Naive thymus-derived CD4-positive, alpha-beta T cell (primary cell): ENCODE results near the gene TTLL5. TPM values are rescaled to one million over a fixed set of nuclear protein-coding genes. Genes with fewer than 3 reads are reported as not detected.

Experiments used
- ATAC-seq: fragments of 150-1000 bp; cut with Tn5 transposase; 2 replicates; pipeline ENCODE4 v1.10.0; 2021; ENCODE audit warnings: mild to moderate bottlenecking, moderate library complexity
- CTCF ChIA-PET: fragments of 350-600 bp; sonication (Branson Sonifier 250); formaldehyde crosslinking; loops from one replicate; lab custom pipeline; 2021; ENCODE audit warnings: antibody characterized with exemption; lab: Charles Lee
- POLR2A ChIA-PET: fragments of 350-600 bp; sonication (Branson Sonifier 250); formaldehyde crosslinking; loops from one replicate; lab custom pipeline; 2021; ENCODE audit warnings: antibody characterized with exemption, inconsistent platforms; lab: Charles Lee
- DNase-seq, 9 donors: peaks; one replicate each; pipeline versions ENCODE4 v3.0.0 to v3.0.0-alpha.2; 2020 to 2022; ENCODE audit warnings: mixed read lengths in 1 of 9
- H3K27ac ChIP-seq: one replicate; pipeline ENCODE4 v1.7.0; 2013; ENCODE audit warnings: mild to moderate bottlenecking, low read depth, low read length, moderate library complexity
- H3K27me3 ChIP-seq, 2 donors: one replicate each; pipeline ENCODE4 v1.7.0; 2013; ENCODE audit warnings: low read length in 2 of 2, mild to moderate bottlenecking in 2 of 2, moderate library complexity in 2 of 2; ENCODE audit not compliant: control insufficient read depth in 2 of 2, insufficient read depth in 2 of 2
- H3K36me3 ChIP-seq, 3 experiments: 1 replicate in 2 of 3; 2 replicates in 1 of 3; pipeline ENCODE4 v1.7.0; 2013; ENCODE audit warnings: low read length in 3 of 3, mild to moderate bottlenecking in 3 of 3, moderate library complexity in 1 of 3; ENCODE audit not compliant: insufficient read depth in 3 of 3, control insufficient read depth in 2 of 3
- H3K4me1 ChIP-seq, 2 donors: one replicate each; pipeline ENCODE4 v1.7.0; 2013; ENCODE audit warnings: low read length in 2 of 2, mild to moderate bottlenecking in 2 of 2, moderate library complexity in 1 of 2; ENCODE audit not compliant: control insufficient read depth in 2 of 2, insufficient read depth in 2 of 2
- H3K4me3 ChIP-seq: 2 replicates; pipeline ENCODE4 v1.7.0; 2013; ENCODE audit warnings: mild to moderate bottlenecking, low read length
- H3K9me3 ChIP-seq, 3 experiments: 1 replicate in 2 of 3; 2 replicates in 1 of 3; pipeline ENCODE4 v1.7.0; 2013; ENCODE audit warnings: low read length in 3 of 3; ENCODE audit not compliant: control insufficient read depth in 2 of 3
- H3K27ac Mint-ChIP-seq, 9 donors: one replicate each; pipeline ENCODE4 v1.8.0; 2020 to 2022; ENCODE audit warnings: mixed read lengths in 9 of 9, mild to moderate bottlenecking in 8 of 9, moderate library complexity in 5 of 9, inconsistent platforms in 2 of 9
- H3K27me3 Mint-ChIP-seq, 5 donors: one replicate each; pipeline ENCODE4 v1.8.0; 2021 to 2022; ENCODE audit warnings: mixed read lengths in 5 of 5, mild to moderate bottlenecking in 1 of 5
- H3K36me3 Mint-ChIP-seq, 5 donors: one replicate each; pipeline ENCODE4 v1.8.0; 2020 to 2022; ENCODE audit warnings: mixed read lengths in 5 of 5, mild to moderate bottlenecking in 3 of 5, inconsistent platforms in 1 of 5
- H3K4me1 Mint-ChIP-seq, 7 donors: one replicate each; pipeline ENCODE4 v1.8.0; 2020 to 2022; ENCODE audit warnings: mixed read lengths in 7 of 7, mild to moderate bottlenecking in 3 of 7, inconsistent platforms in 1 of 7
- H3K4me3 Mint-ChIP-seq, 10 donors: one replicate each; pipeline ENCODE4 v1.8.0; 2020 to 2022; ENCODE audit warnings: mild to moderate bottlenecking in 10 of 10, mixed read lengths in 10 of 10, moderate library complexity in 6 of 10, inconsistent platforms in 2 of 10
- H3K9me3 Mint-ChIP-seq, 11 donors: one replicate each; pipeline ENCODE4 v1.8.0; 2020 to 2022; ENCODE audit warnings: mixed read lengths in 11 of 11, mild to moderate bottlenecking in 4 of 11, inconsistent platforms in 1 of 11, moderate library complexity in 1 of 11
- intact Hi-C, 2 donors: fragments of 100-400 bp; cut with micrococcal nuclease; formaldehyde crosslinking; loops; one replicate each; pipeline ENCODE4 v1.15.1; 2023
- polyA plus RNA-seq, 2 donors: library from polyadenylated mRNA; unstranded; fragments of 300-500 nt; fragmentation: Illumina TruSeq; gene quantifications; one replicate each; pipeline ENCODE4 v1.2.3, GENCODE V29; 2021
- total RNA-seq, 6 experiments: library from RNA in 5 of 6; stranded (reverse) in 5 of 6; gene quantifications; 1 replicate in 5 of 6; 2 replicates in 1 of 6; pipeline ENCODE4 v1.2.3 and lab custom pipeline; 2021 to 2026

The TTLL5 gene
- total and polyA plus RNA-seq, 7 experiments from 2014 or later, result 7.8 to 31.4 (median 21.5) TPM

DNA sequence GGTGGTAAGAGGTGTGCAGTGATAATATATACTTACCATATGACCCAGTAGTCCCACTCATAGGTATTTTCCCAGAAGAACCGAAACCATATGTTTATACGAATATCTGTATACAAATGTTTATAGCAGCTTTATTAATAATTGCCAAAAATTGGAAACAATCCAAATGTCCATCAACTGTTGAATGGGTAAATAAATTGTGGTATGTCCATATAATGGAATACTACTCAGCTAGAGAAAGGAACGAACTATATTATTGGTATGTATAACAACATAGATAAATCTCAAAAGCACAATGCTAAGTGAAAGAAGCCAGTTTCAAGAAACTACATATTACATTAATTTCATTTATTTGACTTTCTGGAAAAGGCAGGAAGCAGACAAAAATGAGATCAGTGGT is 66.1 kb downstream of the TTLL5 start:
- H3K4me3 ChIP-seq, result no peak overlapping the region
- Mint-ChIP-seq H3K4me3 (no peak overlapping the region), H3K36me3 (peaks cover 12 to 58% (median 47%) of the 10 kb centered on the region in 5 donors), H3K27ac (no peak overlapping the region), H3K9me3 (peaks cover 0 to 12% (median 4%) of the 10 kb centered on the region in 11 donors), H3K4me1 (peaks cover 0 to 23% (median 0%) of the 10 kb centered on the region in 7 donors), H3K27me3 (no peaks in the 10 kb centered on the region)
- no peaks in the 10 kb centered on the region for H3K4me1 ChIP-seq
- H3K27ac ChIP-seq, result no peak overlapping the region
- peaks cover 0 to 6% (median 0%) of the 10 kb centered on the region in 3 experiments for H3K9me3 ChIP-seq
- no peaks in the 10 kb centered on the region for H3K27me3 ChIP-seq
- no peak for DNase-seq
- no peaks in the 10 kb centered on the region for H3K36me3 ChIP-seq
- ChIA-PET POLR2A (interaction anchor here (0.6 kb wide), 1 partner anchor 254 kb away, joined by 3 read pairs; no protein-coding TSS in a partner anchor), CTCF (no interaction called here)
- intact Hi-C loops, result no loop called here
- ATAC-seq, result no peak

DNA sequence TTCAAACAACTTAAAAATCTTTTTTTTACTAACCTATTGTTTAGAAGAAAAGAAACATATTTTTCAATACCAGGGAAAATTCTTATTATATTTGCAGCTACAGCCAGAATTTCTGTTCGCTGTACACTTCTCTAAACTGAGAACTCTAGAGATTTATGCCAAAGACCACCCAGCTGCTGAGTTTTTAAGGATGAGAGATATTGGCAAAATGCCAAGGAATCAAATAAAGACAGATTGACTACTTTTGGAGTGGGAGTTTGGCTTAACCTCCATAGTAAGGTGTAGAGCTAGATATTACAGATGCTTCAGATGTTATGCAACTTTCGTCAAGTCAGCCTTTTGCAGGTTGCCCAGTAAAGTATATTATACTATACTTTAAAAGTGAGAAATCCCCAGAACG is 71.8 kb downstream of the TTLL5 start:
- Mint-ChIP-seq H3K27me3 (no peaks in the 10 kb centered on the region), H3K36me3 (peaks cover 5 to 32% (median 16%) of the 10 kb centered on the region in 5 donors), H3K9me3 (no peaks in the 10 kb centered on the region), H3K4me3 (no peak overlapping the region), H3K27ac (no peak overlapping the region), H3K4me1 (peaks cover 0 to 6% (median 0%) of the 10 kb centered on the region in 7 donors)
- Histone ChIP-seq H3K27me3 (no peaks in the 10 kb centered on the region), H3K4me3 (no peak overlapping the region), H3K36me3 (no peaks in the 10 kb centered on the region), H3K9me3 (no peaks in the 10 kb centered on the region), H3K27ac (no peak overlapping the region), H3K4me1 (no peaks in the 10 kb centered on the region)
- CTCF ChIA-PET, result no interaction called here
- no peak for DNase-seq
- no peak for ATAC-seq
- POLR2A ChIA-PET, result no interaction called here
- intact Hi-C loops, result no loop called here

DNA sequence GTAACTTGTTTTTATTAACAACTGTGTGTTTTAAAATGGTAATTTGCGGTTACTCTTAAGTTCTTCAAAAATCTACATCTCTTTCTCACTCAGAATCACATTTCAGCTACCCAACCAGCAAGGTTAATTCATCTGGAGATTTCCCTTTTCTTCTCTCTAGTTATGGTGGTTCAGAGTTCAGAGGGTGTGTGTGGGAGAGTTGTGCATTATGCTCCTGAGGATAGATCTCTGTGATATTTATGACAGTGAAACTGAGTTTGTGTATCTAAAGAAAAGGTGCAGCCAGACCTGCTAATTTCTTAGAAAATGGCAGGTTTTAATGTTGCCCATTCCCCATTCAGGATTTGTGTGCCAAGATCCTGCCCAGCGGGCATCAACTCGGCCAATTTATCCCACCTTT is 73.8 kb downstream of the TTLL5 start:
- ATAC-seq, result no peak
- H3K4me3 Mint-ChIP-seq, result no peak overlapping the region
- H3K4me1 ChIP-seq, result no peaks in the 10 kb centered on the region
- H3K27me3 Mint-ChIP-seq, result no peaks in the 10 kb centered on the region
- no peak overlapping the region for H3K27ac Mint-ChIP-seq
- H3K4me1 Mint-ChIP-seq, result peaks cover 0 to 6% (median 0%) of the 10 kb centered on the region in 7 donors
- no peak for DNase-seq
- no peak overlapping the region for H3K27ac ChIP-seq
- intact Hi-C loops, result no loop called here
- peaks cover 5 to 31% (median 14%) of the 10 kb centered on the region in 5 donors for H3K36me3 Mint-ChIP-seq
- no peaks in the 10 kb centered on the region for H3K27me3 ChIP-seq
- no peaks in the 10 kb centered on the region for H3K9me3 ChIP-seq
- ChIA-PET POLR2A (no interaction called here), CTCF (no interaction called here)
- no peak overlapping the region for H3K4me3 ChIP-seq
- H3K36me3 ChIP-seq, result no peaks in the 10 kb centered on the region
- H3K9me3 Mint-ChIP-seq, result no peaks in the 10 kb centered on the region

DNA sequence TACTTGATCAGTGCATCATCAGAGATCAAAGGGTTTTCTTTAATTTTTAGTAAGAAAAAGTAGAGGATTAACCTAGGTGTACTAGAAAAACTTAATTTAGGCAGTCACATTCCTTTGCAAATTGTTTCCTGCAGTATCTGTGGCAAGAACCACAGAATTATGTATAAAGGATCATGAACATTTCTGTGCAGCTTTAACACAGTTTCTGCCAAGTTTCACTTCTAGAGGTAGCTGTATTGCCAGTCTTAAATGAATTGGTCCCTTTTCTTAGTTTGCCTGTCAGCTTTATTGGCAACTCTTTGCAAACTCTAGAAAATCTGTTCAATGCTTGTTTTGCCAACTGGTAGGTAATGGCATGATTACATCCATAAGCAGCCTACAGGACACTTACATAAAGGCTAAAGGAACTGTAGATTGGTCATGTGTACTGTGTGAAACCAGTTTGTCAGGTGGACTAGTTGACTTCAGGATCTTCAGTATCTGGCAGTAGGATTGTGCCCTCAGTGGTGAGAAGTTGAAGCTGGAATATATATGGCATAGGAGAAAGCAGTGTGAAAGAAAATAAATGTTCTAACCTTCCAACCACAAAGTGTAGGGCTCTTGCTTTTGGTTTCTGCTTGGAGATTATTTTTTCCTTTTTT is 75.9 kb downstream of the TTLL5 start:
- Histone ChIP-seq H3K4me3 (no peak overlapping the region), H3K4me1 (no peaks in the 10 kb centered on the region), H3K27ac (no peak overlapping the region), H3K9me3 (no peaks in the 10 kb centered on the region), H3K36me3 (no peaks in the 10 kb centered on the region), H3K27me3 (no peaks in the 10 kb centered on the region)
- Mint-ChIP-seq H3K27me3 (no peaks in the 10 kb centered on the region), H3K4me3 (no peak overlapping the region), H3K36me3 (peaks cover 5 to 29% (median 20%) of the 10 kb centered on the region in 5 donors), H3K9me3 (no peaks in the 10 kb centered on the region), H3K27ac (no peak overlapping the region), H3K4me1 (peaks cover 0 to 2% (median 0%) of the 10 kb centered on the region in 7 donors)
- intact Hi-C loops, result no loop called here
- POLR2A ChIA-PET, result no interaction called here
- no peak for DNase-seq
- no peak for ATAC-seq
- CTCF ChIA-PET, result no interaction called here

DNA sequence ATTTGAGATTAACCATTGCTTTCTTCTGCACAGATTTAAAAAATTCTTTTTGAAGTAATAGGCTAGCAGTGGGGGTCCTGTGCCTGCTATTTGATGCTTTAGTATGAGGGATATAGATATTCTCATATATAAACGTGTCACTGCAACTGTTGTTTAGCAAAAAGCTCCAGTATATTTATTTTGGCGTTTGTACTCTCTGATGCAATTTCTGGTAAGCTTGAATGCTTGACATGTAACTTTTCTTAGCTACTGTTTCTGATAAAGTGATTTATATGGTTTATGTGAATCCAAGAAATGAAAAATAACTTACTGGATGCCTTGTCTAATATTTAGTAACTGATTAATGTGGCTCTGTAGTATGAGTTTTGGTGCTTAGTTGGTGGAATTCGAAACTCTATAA is 77.1 kb downstream of the TTLL5 start:
- POLR2A ChIA-PET, result no interaction called here
- H3K9me3 Mint-ChIP-seq, result no peaks in the 10 kb centered on the region

DNA sequence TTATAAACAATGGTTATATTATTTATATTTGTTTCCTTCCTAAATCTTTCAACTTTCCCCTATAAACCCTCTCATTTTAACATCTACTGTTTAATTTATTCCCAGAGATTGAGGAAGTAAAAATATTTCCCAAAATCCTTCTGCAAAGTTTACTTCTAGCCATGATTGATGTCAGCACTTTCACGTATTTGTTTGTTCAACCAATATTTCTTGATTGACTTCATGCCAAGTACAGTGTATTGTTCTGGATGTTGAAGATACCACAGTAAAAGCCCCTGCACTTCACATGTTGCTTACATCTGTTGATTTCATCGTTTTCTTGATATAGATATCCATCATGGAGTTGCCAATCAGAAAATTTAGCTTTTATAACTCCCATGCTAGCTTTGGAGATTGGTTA is 81.8 kb downstream of the TTLL5 start:
- no peak overlapping the region for H3K4me3 Mint-ChIP-seq
- H3K9me3 Mint-ChIP-seq, result peaks cover 0 to 14% (median 6%) of the 10 kb centered on the region in 11 donors
- POLR2A ChIA-PET, result no interaction called here
- ATAC-seq (no peak), DNase-seq (no peak)
- CTCF ChIA-PET, result no interaction called here
- no peaks in the 10 kb centered on the region for H3K27me3 Mint-ChIP-seq
- Histone ChIP-seq H3K36me3 (peaks cover 0 to 34% (median 0%) of the 10 kb centered on the region in 3 experiments), H3K27me3 (no peaks in the 10 kb centered on the region), H3K4me3 (no peak overlapping the region), H3K9me3 (no peaks in the 10 kb centered on the region), H3K27ac (no peak overlapping the region), H3K4me1 (no peaks in the 10 kb centered on the region)
- intact Hi-C loops, result no loop called here
- no peaks in the 10 kb centered on the region for H3K4me1 Mint-ChIP-seq
- H3K36me3 Mint-ChIP-seq, result peaks cover 27 to 56% (median 54%) of the 10 kb centered on the region in 5 donors
- H3K27ac Mint-ChIP-seq, result no peak overlapping the region

More for the DNA sequence above, 77.1 kb downstream of the TTLL5 start:
- intact Hi-C loops, result no loop called here
- H3K9me3 ChIP-seq, result no peaks in the 10 kb centered on the region
- DNase-seq, result no peak
- Mint-ChIP-seq H3K4me1 (no peaks in the 10 kb centered on the region), H3K27ac (no peak overlapping the region), H3K36me3 (peaks cover 3 to 34% (median 26%) of the 10 kb centered on the region in 5 donors), H3K27me3 (no peaks in the 10 kb centered on the region), H3K4me3 (no peak overlapping the region)
- no peak overlapping the region for H3K27ac ChIP-seq
- H3K27me3 ChIP-seq, result no peaks in the 10 kb centered on the region
- no peak for ATAC-seq
- H3K4me1 ChIP-seq, result no peaks in the 10 kb centered on the region
- H3K36me3 ChIP-seq, result peaks cover 0 to 4% (median 0%) of the 10 kb centered on the region in 3 experiments
- no peak overlapping the region for H3K4me3 ChIP-seq
- CTCF ChIA-PET, result no interaction called here

DNA sequence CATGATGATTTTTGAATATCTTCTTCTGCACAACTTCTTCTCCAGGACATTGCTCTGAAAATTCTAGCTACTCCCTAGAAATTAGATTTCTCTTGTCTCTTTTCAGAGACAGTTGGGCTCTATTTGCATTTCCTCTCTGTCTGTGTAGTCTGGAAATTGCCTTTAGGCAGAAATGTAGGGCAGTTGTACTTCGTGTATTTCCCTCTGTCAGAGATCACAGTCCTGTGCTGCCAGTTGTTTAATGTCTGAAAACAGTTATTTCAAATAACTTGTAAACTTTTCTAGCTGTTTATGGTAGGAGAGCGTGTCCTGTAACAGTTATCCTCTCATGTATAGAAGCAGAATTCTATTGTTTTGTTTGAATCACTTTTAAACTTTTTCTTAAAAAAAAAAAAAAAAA is 86.9 kb downstream of the TTLL5 start:
- ChIA-PET CTCF (interaction anchor here (0.6 kb wide), 1 partner anchor 159 kb away, joined by 4 read pairs; no protein-coding TSS in a partner anchor), POLR2A (interaction anchor here (0.8 kb wide), 1 partner anchor 10 kb away, joined by 3 read pairs; no protein-coding TSS in a partner anchor)
- no peak for DNase-seq
- Histone ChIP-seq H3K9me3 (no peaks in the 10 kb centered on the region), H3K27me3 (no peaks in the 10 kb centered on the region), H3K27ac (no peak overlapping the region), H3K4me1 (no peaks in the 10 kb centered on the region), H3K36me3 (peaks cover 0 to 34% (median 3%) of the 10 kb centered on the region in 3 experiments), H3K4me3 (no peak overlapping the region)
- H3K27ac Mint-ChIP-seq, result no peak overlapping the region
- H3K9me3 Mint-ChIP-seq, result peaks cover 0 to 17% (median 6%) of the 10 kb centered on the region in 11 donors
- H3K36me3 Mint-ChIP-seq, result peaks cover 34 to 74% (median 71%) of the 10 kb centered on the region in 5 donors
- intact Hi-C loops, result no loop called here
- no peaks in the 10 kb centered on the region for H3K4me1 Mint-ChIP-seq
- no peak overlapping the region for H3K4me3 Mint-ChIP-seq
- H3K27me3 Mint-ChIP-seq, result no peaks in the 10 kb centered on the region
- no peak for ATAC-seq
